ENCODE results near the gene NFAM1.

NFAM1 gene, protein sequence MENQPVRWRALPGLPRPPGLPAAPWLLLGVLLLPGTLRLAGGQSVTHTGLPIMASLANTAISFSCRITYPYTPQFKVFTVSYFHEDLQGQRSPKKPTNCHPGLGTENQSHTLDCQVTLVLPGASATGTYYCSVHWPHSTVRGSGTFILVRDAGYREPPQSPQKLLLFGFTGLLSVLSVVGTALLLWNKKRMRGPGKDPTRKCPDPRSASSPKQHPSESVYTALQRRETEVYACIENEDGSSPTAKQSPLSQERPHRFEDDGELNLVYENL
- 0 to 0.23 (median 0.06) reads per million in 9 experiments for total RNA-seq

DNA sequence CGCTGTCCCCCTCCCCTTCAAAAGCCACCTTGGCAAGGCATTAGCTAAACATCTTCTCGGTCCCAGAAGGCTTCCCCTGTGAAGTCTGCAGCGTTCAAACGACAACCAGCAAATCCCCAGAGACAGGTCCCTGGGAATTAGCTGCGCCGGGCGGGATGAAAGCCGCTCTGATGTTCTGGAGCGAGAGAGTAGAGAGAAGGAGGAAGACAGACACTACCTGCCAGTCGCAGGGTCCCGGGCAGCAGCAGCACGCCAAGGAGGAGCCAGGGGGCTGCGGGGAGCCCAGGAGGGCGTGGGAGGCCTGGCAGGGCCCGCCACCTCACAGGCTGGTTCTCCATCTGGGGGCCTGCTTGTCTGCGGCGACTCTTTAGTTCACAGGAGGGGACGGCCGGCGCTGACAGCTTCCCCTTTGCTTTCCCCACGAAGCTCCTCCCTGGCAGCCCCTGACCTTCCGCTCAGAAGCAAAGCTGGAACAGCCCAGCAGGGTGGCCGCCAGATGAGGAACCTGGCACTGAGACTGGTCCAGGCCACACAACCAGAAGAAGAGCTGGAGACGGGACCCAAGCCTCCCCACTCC, at the start of gene NFAM1:
Gene NFAM1 (minus strand): TSS at position 384 of the 577 bp plus-strand sequence. CDS start 46 bp downstream, at position 338.
- H3K4me1 Mint-ChIP-seq (ENCODE audit: low read depth in 2 of 2), result peaks cover 0 to 3% of the 10 kb centered on the region in 2 donors
- H3K4me3 Mint-ChIP-seq, result no peak within 1 kb of the TSS
- ATAC-seq (replicated peaks), result peak; percentile 16
- no peaks in the 10 kb centered on the region for H3K9me3 Mint-ChIP-seq
- peak within 1 kb of the TSS in 1 of 2 donors; percentile 15 for H3K27ac Mint-ChIP-seq
- no peak for DNase-seq
- peaks cover 15 to 75% of the 10 kb centered on the region in 2 donors for H3K27me3 Mint-ChIP-seq
- peaks cover 2% of the 10 kb centered on the region for H3K36me3 Mint-ChIP-seq (ENCODE audit: insufficient read depth)

DNA sequence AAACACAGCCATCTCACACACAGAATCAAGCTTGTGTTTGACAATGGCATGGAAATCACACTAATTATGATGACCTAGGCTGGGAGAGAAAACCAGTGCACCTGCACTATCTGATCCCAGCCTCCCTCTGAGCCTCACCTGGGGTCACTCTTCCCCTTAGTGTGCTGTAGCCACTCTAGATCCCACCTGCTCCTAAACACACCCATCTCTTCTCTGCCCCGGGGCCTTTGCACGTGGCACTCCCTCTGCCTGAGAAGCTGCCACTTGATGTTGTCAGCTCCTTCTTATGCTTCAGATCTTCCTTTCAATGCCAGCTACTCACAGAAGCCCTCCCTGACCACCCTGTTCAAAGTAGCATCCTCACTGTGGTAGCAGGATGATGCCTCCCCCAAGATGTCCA, 42.9 kb upstream of the NFAM1 start:
- ATAC-seq (replicated peaks) (no peak), DNase-seq (no peak)
- no peak overlapping the region for H3K4me3 Mint-ChIP-seq
- no peaks in the 10 kb centered on the region for H3K36me3 Mint-ChIP-seq (ENCODE audit: insufficient read depth)
- no peaks in the 10 kb centered on the region for H3K9me3 Mint-ChIP-seq
- H3K4me1 Mint-ChIP-seq (ENCODE audit: low read depth in 2 of 2), result peaks cover 7 to 10% of the 10 kb centered on the region in 2 donors
- H3K27me3 Mint-ChIP-seq, result peaks cover 15 to 45% of the 10 kb centered on the region in 2 donors
- peak overlapping the region in 1 of 2 donors; percentile 6 for H3K27ac Mint-ChIP-seq

DNA sequence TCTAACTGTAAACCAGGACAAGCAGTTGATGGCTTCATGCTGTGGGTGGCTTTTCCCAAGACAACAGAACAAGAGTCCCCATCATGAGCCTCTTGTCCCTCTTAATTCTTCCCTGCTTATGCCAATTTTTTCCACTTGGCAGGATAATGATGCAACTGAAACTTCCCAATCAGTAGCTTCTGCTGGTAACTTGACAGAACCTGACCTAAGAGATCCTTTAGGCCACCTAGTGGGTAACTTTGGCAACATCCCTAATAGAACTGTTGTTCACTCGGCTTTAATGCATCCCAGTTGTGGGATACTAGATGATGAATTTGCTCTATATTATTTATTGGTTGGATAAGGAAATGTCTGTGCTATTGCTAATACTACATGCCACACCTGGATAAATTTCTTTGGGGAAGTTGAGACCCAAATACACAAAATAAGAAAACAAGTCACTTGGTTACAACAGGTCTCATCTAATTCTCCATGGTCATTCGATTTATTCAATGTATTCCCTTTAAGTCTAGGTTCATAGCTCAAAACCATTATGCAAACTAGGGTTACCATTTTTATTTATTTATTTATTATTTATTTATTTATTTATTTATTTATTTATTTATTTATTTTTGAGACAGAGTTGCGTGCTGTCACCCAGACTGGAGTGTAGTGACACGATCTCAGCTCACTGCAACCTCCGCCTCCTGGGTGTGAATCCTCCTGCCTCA, 41.4 kb upstream of the NFAM1 start:
- H3K27ac Mint-ChIP-seq, result no peak overlapping the region
- no peak overlapping the region for H3K4me3 Mint-ChIP-seq
- DNase-seq, result peak in 2 of 3 experiments; percentile 7 to 10
- no peaks in the 10 kb centered on the region for H3K36me3 Mint-ChIP-seq (ENCODE audit: insufficient read depth)
- peaks cover 16 to 45% of the 10 kb centered on the region in 2 donors for H3K27me3 Mint-ChIP-seq
- H3K9me3 Mint-ChIP-seq, result no peaks in the 10 kb centered on the region
- ATAC-seq (replicated peaks), result peak; percentile 53
- H3K4me1 Mint-ChIP-seq (ENCODE audit: low read depth in 2 of 2), result peaks cover 5 to 7% of the 10 kb centered on the region in 2 donors

DNA sequence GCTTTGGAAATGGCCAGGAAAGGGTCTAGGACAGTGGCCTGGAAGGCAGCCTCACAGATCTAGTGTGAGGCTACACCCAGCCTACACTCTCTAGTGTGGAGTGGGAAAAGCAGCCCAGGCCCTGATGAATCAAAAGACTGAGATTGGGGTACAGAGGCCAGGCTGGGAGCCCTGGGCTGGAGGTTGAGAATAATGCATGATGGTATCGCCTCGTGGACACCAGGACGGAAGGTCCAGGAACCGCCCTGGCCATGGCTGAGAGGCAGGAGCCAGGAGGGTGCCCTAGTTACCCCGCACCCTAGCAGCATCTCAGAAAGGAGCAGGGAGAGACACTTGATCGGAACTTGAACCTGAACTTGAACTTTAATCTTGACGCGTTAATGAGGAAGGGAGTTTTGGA, 40.5 kb upstream of the NFAM1 start:
- Mint-ChIP-seq H3K9me3 (no peaks in the 10 kb centered on the region), H3K27ac (no peak overlapping the region), H3K36me3 (ENCODE audit: insufficient read depth) (no peaks in the 10 kb centered on the region), H3K4me1 (ENCODE audit: low read depth in 2 of 2) (no peaks in the 10 kb centered on the region), H3K27me3 (peaks cover 22 to 53% of the 10 kb centered on the region in 2 donors), H3K4me3 (no peak overlapping the region)
- DNase-seq (no peak), ATAC-seq (replicated peaks) (no peak)

DNA sequence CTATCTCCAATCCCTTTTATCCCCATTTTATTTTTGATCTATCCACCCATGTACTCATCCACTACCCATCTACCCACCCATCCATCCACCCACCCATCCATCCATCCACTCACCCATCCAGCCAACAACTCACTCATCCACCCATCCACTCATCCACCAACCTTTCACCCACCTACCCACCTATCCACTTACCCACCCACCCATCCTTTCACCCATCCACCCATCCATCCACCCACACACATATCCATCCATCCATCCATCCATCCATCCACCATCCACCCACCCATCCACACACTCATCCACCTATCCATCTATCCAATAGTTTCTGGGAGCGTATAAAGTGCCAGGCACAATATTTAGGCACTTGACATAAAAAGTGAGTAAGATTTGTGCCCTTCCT, 39.2 kb upstream of the NFAM1 start:
- DNase-seq (no peak), ATAC-seq (replicated peaks) (no peak)
- no peak overlapping the region for H3K27ac Mint-ChIP-seq

DNA sequence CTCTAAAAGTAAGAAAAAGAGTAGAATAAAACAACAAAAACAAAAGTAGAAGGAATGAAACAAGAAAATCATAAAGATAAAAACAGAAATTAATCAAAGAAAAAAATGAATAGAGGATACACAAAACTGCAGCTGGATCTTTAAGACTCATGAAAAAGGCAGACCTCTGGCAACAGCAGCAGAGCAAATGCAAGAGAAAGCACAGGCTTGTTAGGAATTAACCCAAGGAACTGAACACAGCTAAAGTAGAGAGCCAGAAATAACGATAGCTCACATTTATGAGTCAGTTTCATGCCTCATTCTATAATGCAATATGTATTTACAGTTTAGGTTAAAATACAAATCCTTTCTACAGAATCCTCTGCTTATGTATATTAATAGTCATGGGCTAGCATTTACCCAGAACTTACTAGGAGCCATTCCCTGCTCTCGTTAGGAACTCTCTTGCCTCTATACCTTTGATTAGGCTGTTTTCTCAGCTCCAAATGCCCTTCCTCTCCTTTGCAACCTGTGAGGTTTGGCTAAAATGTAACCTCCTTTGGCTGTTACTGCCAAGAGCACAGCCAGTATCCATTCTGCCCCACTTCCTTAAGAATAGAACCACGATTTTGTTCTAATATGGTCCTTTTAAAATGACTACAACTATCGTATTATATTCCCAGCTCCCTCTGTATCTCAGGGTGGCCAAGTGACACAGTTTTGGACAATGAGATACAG, 38.3 kb upstream of the NFAM1 start:
- H3K27ac Mint-ChIP-seq, result no peak overlapping the region
- H3K9me3 Mint-ChIP-seq, result no peaks in the 10 kb centered on the region
- no peak for ATAC-seq (replicated peaks)
- no peak for DNase-seq
- H3K4me1 Mint-ChIP-seq (ENCODE audit: low read depth in 2 of 2), result no peaks in the 10 kb centered on the region
- no peaks in the 10 kb centered on the region for H3K36me3 Mint-ChIP-seq (ENCODE audit: insufficient read depth)
- H3K4me3 Mint-ChIP-seq, result no peak overlapping the region
- H3K27me3 Mint-ChIP-seq, result peaks cover 22 to 43% of the 10 kb centered on the region in 2 donors

More for the DNA sequence above, 39.2 kb upstream of the NFAM1 start:
- Mint-ChIP-seq H3K4me3 (no peak overlapping the region), H3K36me3 (ENCODE audit: insufficient read depth) (no peaks in the 10 kb centered on the region), H3K9me3 (no peaks in the 10 kb centered on the region), H3K4me1 (ENCODE audit: low read depth in 2 of 2) (no peaks in the 10 kb centered on the region), H3K27me3 (peaks cover 22 to 51% of the 10 kb centered on the region in 2 donors)

DNA sequence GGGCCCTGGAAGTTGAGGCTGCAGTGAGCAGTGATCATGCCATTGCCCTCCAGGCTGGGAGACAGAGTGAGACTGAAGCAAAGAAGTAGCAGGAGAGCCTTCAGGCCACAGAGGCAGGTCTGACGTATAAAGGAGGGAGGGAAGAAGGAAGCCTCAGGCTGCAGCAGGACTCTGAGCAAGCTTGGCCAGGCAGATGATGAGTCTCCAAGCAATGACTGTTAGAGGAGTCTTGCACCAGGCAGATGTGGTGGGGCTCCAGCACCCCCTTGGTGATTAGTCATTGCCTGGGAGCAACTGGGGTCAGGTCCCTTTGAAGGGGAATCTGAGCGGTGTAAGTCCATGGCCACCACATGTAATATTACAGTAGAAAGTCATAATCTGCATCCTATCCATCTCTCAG, 36.6 kb upstream of the NFAM1 start:
- H3K9me3 Mint-ChIP-seq, result no peaks in the 10 kb centered on the region

DNA sequence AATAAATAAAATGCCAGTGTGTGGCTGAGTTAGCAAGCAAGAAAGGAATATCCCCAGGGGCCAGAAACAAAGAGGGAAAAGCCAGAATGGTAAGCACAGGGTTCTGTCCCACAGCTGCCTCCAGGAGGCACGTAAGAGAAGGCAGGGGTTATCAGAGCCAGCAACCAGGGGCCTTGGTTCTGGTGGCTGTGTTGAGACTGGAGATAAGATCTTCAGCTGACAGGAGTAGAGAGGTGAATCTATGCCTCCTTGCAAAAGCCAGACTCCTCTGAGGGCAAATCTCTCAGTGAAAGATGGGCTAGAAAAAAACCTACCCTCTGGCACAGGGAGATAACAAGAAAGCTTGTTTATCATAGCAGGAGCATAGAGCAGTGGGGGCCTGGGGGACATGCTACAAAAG, 29.8 kb upstream of the NFAM1 start:
- Mint-ChIP-seq H3K27me3 (peaks cover 54 to 76% of the 10 kb centered on the region in 2 donors), H3K4me1 (ENCODE audit: low read depth in 2 of 2) (no peaks in the 10 kb centered on the region), H3K36me3 (ENCODE audit: insufficient read depth) (no peaks in the 10 kb centered on the region)

More for the DNA sequence above, 36.6 kb upstream of the NFAM1 start:
- Mint-ChIP-seq H3K4me3 (no peak overlapping the region), H3K27me3 (peaks cover 24 to 42% of the 10 kb centered on the region in 2 donors), H3K4me1 (ENCODE audit: low read depth in 2 of 2) (no peaks in the 10 kb centered on the region), H3K36me3 (ENCODE audit: insufficient read depth) (no peaks in the 10 kb centered on the region), H3K27ac (no peak overlapping the region)
- ATAC-seq (replicated peaks), result no peak
- no peak for DNase-seq

DNA sequence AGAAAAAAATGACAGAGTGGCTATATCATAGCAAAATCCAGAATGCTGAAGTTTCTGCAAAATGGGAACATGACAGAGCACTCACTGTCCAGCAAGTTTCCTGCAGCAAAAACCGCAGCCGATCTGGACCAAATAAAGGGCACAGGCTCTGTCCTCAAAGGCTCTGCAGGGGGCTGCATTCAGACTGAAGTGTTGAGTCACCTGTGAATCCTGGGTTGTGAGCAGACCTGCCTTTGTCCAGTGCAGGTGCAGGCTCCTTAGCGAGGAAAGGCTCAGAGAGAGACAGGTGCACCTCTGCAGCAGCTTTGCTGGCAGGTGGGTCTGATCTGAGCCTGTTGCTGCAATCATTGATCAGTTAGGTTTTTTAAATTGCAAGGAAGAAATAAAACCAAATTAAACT, 29.3 kb upstream of the NFAM1 start:
- DNase-seq (no peak), ATAC-seq (replicated peaks) (no peak)
- peak overlapping the region in 1 of 2 donors; percentile 59 for H3K27ac Mint-ChIP-seq
- H3K27me3 Mint-ChIP-seq, result peaks cover 54 to 78% of the 10 kb centered on the region in 2 donors
- H3K36me3 Mint-ChIP-seq (ENCODE audit: insufficient read depth), result no peaks in the 10 kb centered on the region
- no peak overlapping the region for H3K4me3 Mint-ChIP-seq
- H3K9me3 Mint-ChIP-seq, result no peaks in the 10 kb centered on the region
- H3K4me1 Mint-ChIP-seq (ENCODE audit: low read depth in 2 of 2), result no peaks in the 10 kb centered on the region

More for the DNA sequence above, 29.8 kb upstream of the NFAM1 start:
- Mint-ChIP-seq H3K27ac (peak overlapping the region in 1 of 2 donors; percentile 59), H3K9me3 (no peaks in the 10 kb centered on the region), H3K4me3 (no peak overlapping the region)
- ATAC-seq (replicated peaks) (no peak), DNase-seq (no peak)

DNA sequence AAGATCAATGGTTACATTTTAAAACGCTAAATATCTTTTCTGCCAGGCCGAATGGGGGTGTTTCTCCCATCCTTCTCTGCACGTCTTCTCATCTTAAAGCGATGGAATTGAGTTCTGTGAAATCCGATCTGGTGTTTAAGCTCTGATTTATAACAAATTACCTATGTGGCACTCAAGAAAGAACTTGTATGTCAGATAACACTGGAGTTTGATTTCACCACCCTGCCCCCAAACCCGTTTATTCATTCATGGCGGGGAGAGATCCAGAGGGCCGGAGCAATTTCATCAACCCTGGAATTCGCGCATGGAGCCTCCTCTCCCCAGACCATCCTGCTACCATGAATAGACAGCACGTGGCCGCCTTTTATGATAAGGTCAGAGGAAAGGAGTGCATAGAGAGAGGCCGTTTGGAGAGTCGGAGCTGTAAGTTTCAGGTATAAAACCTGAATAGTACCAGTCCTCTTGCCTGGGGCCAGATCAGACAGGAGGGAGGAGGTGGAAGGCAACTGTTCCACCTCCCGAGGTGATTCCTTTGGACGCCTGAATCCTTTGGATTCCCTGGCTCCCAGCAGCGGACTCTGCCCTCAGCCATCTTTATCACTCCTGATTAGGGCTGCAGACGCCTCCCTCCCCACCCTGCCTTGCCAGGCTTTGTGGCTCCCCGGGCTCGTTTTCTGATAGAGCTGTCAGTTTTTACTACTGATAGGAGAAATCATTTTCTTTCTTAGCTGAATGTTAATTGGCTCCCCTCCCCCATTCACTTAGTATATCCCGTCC, 27.3 kb upstream of the NFAM1 start:
- Mint-ChIP-seq H3K9me3 (no peaks in the 10 kb centered on the region), H3K4me1 (ENCODE audit: low read depth in 2 of 2) (no peaks in the 10 kb centered on the region), H3K27me3 (peaks cover 50 to 88% of the 10 kb centered on the region in 2 donors), H3K27ac (no peak overlapping the region), H3K4me3 (no peak overlapping the region), H3K36me3 (ENCODE audit: insufficient read depth) (no peaks in the 10 kb centered on the region)
- ATAC-seq (replicated peaks) (no peak), DNase-seq (no peak)

DNA sequence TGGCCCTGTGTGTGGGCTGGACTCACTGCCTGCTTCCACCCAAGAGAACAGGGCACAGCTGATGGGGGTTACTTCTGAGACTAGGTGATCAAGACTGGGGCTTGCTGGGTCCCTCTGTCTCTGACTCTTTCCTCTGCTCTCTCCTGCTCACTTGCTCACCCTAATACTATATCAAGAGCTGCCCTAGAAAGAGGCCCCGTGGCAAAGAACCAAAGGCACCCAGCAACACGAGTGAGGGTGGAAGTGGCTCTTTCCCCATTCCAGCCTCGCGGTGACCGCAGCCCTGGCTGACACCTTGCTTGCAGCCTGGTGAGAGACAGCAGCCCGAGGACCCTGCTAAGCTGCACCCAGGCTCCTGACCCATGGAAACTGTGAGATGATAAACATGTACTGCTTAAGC, 20.7 kb upstream of the NFAM1 start:
- no peak for DNase-seq
- Mint-ChIP-seq H3K36me3 (ENCODE audit: insufficient read depth) (peaks cover 3% of the 10 kb centered on the region), H3K27me3 (peaks cover 15 to 60% of the 10 kb centered on the region in 2 donors), H3K4me1 (ENCODE audit: low read depth in 2 of 2) (no peaks in the 10 kb centered on the region), H3K9me3 (no peaks in the 10 kb centered on the region), H3K4me3 (no peak overlapping the region), H3K27ac (no peak overlapping the region)
- no peak for ATAC-seq (replicated peaks)

DNA sequence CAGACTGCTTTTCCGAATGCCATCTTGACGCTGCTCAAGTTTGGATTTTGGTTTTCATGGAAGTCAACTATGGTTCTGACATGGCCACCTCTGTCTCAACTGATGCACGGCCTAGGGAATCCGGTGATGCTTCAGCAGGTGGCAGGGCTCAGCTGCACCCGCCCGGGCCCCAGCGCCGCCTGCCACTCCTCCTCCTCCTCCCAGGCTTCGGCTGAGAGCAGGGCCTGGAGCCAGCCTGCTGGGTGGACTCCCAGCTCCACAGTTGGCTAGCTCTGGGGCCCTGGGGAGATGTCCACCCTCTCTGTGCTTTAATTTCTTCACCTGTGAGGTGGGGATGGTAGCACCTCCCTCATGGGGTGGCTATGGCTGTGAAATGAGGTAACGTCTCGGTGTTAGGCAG, 20.3 kb upstream of the NFAM1 start:
- no peaks in the 10 kb centered on the region for H3K9me3 Mint-ChIP-seq
- H3K4me1 Mint-ChIP-seq (ENCODE audit: low read depth in 2 of 2), result no peaks in the 10 kb centered on the region
- H3K4me3 Mint-ChIP-seq, result no peak overlapping the region
- no peak for ATAC-seq (replicated peaks)
- no peak overlapping the region for H3K27ac Mint-ChIP-seq
- H3K27me3 Mint-ChIP-seq, result peaks cover 14 to 56% of the 10 kb centered on the region in 2 donors
- no peak for DNase-seq
- H3K36me3 Mint-ChIP-seq (ENCODE audit: insufficient read depth), result peaks cover 3% of the 10 kb centered on the region

Data from effector memory CD8-positive, alpha-beta T cell (primary cell).